ENCODE results near the gene ANKRD23. TPM values are rescaled to one million over a fixed set of nuclear protein-coding genes. Genes with fewer than 3 reads are reported as not detected.
A peak's percentile ranks its signal among the peaks of the same experiment; 100 is the strongest.

Gene ANKRD23
- total and polyA plus RNA-seq, 2 of the 13 experiments (the other 11 are each of a cell fraction or from before 2014, with no cell fraction given), result 1.5 to 1.6 TPM

DNA sequence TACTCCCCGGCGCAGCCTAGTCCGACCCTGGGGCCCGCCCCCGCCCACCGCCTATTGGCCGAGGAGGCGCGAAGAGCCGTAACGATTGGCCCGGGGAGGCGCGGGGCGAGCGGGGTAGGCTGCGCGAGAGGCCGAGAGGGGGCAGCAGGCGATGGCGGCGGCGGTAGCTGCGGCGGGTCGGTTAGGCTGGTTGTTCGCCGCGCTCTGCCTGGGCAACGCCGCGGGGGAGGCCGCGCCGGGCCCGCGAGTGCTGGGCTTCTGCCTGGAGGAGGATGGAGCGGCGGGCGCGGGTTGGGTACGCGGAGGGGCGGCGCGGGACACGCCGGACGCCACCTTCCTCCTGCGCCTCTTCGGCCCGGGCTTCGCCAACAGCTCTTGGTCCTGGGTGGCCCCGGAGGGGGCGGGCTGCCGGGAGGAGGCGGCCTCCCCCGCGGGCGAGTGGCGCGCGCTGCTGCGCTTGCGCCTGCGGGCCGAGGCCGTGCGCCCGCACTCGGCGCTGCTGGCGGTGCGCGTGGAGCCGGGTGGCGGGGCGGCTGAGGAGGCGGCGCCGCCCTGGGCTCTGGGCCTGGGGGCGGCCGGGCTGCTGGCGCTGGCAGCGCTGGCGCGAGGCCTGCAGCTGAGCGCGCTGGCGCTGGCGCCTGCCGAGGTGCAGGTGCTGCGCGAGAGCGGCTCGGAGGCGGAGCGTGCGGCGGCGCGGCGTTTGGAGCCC is 27.5 kb downstream of the ANKRD23 start, which contains the start of gene CNNM3 (continued):
- TF ChIP-seq EZH2 (conservative IDR thresholded peaks at IDR 0.05; ENCODE audit: low read depth, low read length) (no peak), RELA (CRISPR knock-in tag; IDR thresholded peaks at IDR 0.05) (0 out of 2 replicates have a peak, but pooled peaks have one; percentile 44), HMG20A (CRISPR knock-in tag; IDR thresholded peaks at IDR 0.05; ENCODE audit: borderline replicate concordance) (no peak), SKI (IDR thresholded peaks at IDR 0.05; ENCODE audit: partially characterized antibody) (peak; percentile 90), EHMT2 (IDR thresholded peaks at IDR 0.05; ENCODE audit: borderline replicate concordance, low read depth, low read length) (no peak), DR1 (CRISPR knock-in tag; IDR thresholded peaks at IDR 0.05) (no peak; the same call in 1 of the 2 replicates), JUND (CRISPR knock-in tag; IDR thresholded peaks at IDR 0.05) (no peak), CBX5 (CRISPR knock-in tag; IDR thresholded peaks at IDR 0.05; ENCODE audit: borderline replicate concordance) (0 out of 2 replicates have a peak, but pooled peaks have one; percentile 70), ZNF615 (CRISPR knock-in tag; IDR thresholded peaks at IDR 0.05; ENCODE audit: borderline replicate concordance) (no peak), HES4 (CRISPR knock-in tag; IDR thresholded peaks at IDR 0.05; ENCODE audit: borderline replicate concordance) (peak; percentile 81), SATB2 (CRISPR knock-in tag; IDR thresholded peaks at IDR 0.05) (no peak), GATA4 (IDR thresholded peaks at IDR 0.05; ENCODE audit: borderline replicate concordance, low read depth) (peak; percentile 12; the same call in 1 of the 2 replicates)
- TF ChIP-seq, protein P1, sequence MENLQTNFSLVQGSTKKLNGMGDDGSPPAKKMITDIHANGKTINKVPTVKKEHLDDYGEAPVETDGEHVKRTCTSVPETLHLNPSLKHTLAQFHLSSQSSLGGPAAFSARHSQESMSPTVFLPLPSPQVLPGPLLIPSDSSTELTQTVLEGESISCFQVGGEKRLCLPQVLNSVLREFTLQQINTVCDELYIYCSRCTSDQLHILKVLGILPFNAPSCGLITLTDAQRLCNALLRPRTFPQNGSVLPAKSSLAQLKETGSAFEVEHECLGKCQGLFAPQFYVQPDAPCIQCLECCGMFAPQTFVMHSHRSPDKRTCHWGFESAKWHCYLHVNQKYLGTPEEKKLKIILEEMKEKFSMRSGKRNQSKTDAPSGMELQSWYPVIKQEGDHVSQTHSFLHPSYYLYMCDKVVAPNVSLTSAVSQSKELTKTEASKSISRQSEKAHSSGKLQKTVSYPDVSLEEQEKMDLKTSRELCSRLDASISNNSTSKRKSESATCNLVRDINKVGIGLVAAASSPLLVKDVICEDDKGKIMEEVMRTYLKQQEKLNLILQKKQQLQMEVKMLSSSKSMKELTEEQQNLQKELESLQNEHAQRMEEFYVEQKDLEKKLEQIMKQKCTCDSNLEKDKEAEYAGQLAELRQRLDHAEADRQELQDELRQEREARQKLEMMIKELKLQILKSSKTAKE (CRISPR knock-in tag; IDR thresholded peaks at IDR 0.05; ENCODE audit: borderline replicate concordance), result peak; percentile 90
- TF ChIP-seq, protein P2, sequence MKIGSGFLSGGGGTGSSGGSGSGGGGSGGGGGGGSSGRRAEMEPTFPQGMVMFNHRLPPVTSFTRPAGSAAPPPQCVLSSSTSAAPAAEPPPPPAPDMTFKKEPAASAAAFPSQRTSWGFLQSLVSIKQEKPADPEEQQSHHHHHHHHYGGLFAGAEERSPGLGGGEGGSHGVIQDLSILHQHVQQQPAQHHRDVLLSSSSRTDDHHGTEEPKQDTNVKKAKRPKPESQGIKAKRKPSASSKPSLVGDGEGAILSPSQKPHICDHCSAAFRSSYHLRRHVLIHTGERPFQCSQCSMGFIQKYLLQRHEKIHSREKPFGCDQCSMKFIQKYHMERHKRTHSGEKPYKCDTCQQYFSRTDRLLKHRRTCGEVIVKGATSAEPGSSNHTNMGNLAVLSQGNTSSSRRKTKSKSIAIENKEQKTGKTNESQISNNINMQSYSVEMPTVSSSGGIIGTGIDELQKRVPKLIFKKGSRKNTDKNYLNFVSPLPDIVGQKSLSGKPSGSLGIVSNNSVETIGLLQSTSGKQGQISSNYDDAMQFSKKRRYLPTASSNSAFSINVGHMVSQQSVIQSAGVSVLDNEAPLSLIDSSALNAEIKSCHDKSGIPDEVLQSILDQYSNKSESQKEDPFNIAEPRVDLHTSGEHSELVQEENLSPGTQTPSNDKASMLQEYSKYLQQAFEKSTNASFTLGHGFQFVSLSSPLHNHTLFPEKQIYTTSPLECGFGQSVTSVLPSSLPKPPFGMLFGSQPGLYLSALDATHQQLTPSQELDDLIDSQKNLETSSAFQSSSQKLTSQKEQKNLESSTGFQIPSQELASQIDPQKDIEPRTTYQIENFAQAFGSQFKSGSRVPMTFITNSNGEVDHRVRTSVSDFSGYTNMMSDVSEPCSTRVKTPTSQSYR (CRISPR knock-in tag; IDR thresholded peaks at IDR 0.05; ENCODE audit: borderline replicate concordance), result peak; percentile 6; the same call in 1 of the 2 replicates
- TF ChIP-seq, protein P3, sequence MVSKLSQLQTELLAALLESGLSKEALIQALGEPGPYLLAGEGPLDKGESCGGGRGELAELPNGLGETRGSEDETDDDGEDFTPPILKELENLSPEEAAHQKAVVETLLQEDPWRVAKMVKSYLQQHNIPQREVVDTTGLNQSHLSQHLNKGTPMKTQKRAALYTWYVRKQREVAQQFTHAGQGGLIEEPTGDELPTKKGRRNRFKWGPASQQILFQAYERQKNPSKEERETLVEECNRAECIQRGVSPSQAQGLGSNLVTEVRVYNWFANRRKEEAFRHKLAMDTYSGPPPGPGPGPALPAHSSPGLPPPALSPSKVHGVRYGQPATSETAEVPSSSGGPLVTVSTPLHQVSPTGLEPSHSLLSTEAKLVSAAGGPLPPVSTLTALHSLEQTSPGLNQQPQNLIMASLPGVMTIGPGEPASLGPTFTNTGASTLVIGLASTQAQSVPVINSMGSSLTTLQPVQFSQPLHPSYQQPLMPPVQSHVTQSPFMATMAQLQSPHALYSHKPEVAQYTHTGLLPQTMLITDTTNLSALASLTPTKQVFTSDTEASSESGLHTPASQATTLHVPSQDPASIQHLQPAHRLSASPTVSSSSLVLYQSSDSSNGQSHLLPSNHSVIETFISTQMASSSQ (IDR thresholded peaks at IDR 0.05; ENCODE audit: low read depth), result no peak
- TF ChIP-seq, protein P3 (CRISPR knock-in tag; IDR thresholded peaks at IDR 0.05; ENCODE audit: borderline replicate concordance), result peak; percentile 76
- TF ChIP-seq, protein P4, sequence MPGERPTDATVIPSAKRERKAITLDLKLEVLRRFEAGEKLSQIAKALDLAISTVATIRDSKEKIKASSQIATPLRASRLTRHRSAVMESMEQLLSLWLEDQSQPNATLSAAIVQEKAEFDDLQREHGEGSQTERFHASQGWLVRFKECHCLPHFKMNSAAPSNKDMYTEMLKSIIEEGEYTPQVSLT (CRISPR knock-in tag; IDR thresholded peaks at IDR 0.05; ENCODE audit: borderline replicate concordance, low read depth), result no peak; the same call in 1 of the 2 replicates

Measured in HepG2 (cell line).